Fibroblast of the aortic adventitia (primary cell): Measurements from ENCODE around the gene TNNI2. TPM values are rescaled to one million over a fixed set of nuclear protein-coding genes. Genes with fewer than 3 reads are reported as not detected.

Experiments
- DNase-seq: peaks from one replicate; pipeline ENCODE4 v3.0.0-alpha.2; 2010; ENCODE audit warnings: low read depth
- H3K4me3 ChIP-seq: 2 replicates; pipeline ENCODE4 v1.5.1; 2011; ENCODE audit warnings: low read depth, mild to moderate bottlenecking, control low read depth, low read length, moderate library complexity
- CTCF ChIP-seq: IDR thresholded peaks from 2 replicates; pipeline ENCODE4 v1.5.1; 2011; ENCODE audit warnings: mild to moderate bottlenecking, low read length, control low read depth, inconsistent platforms; ENCODE audit not compliant: insufficient read depth
- total RNA-seq: library from RNA; depleted of rRNA; stranded (reverse); fragments of >200 nt; gene quantifications from 2 replicates; pipeline ENCODE4 v1.2.3, GENCODE V29; 2012; ENCODE audit warnings: low replicate concordance

Gene TNNI2
- total RNA-seq, 1 donor = not detected

- no peak for DNase-seq
- no peak for TF ChIP-seq CTCF
- no peak overlapping the region for H3K4me3 ChIP-seq
Observed at GRCh38 chr11:1814691-1815090, 24.1 kb upstream of the TNNI2 start.

GRCh38 chr11:1815311-1815710 lies 23.5 kb upstream of the TNNI2 start:
- H3K4me3 ChIP-seq = no peak overlapping the region
- no peak for DNase-seq
- no peak for TF ChIP-seq CTCF

- no peak for TF ChIP-seq CTCF
Observed at GRCh38 chr11:1815751-1816150, 23.0 kb upstream of the TNNI2 start.

GRCh38 chr11:1817000-1817399 lies 21.8 kb upstream of the TNNI2 start:
- DNase-seq = no peak
- TF ChIP-seq CTCF = no peak
- H3K4me3 ChIP-seq = no peak overlapping the region

More at GRCh38 chr11:1815751-1816150, 23.0 kb upstream of the TNNI2 start:
- H3K4me3 ChIP-seq = no peak overlapping the region
- DNase-seq = no peak

GRCh38 chr11:1817511-1817910 lies 21.3 kb upstream of the TNNI2 start:
- no peak for DNase-seq
- H3K4me3 ChIP-seq = no peak overlapping the region

GRCh38 chr11:1819074-1819473 lies 19.7 kb upstream of the TNNI2 start:
- DNase-seq = no peak
- H3K4me3 ChIP-seq = no peak overlapping the region
- TF ChIP-seq CTCF = no peak

More at GRCh38 chr11:1817511-1817910, 21.3 kb upstream of the TNNI2 start:
- TF ChIP-seq CTCF = no peak
